ENCODE data around the gene VMA21.

VMA21 gene, protein sequence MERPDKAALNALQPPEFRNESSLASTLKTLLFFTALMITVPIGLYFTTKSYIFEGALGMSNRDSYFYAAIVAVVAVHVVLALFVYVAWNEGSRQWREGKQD

DNA sequence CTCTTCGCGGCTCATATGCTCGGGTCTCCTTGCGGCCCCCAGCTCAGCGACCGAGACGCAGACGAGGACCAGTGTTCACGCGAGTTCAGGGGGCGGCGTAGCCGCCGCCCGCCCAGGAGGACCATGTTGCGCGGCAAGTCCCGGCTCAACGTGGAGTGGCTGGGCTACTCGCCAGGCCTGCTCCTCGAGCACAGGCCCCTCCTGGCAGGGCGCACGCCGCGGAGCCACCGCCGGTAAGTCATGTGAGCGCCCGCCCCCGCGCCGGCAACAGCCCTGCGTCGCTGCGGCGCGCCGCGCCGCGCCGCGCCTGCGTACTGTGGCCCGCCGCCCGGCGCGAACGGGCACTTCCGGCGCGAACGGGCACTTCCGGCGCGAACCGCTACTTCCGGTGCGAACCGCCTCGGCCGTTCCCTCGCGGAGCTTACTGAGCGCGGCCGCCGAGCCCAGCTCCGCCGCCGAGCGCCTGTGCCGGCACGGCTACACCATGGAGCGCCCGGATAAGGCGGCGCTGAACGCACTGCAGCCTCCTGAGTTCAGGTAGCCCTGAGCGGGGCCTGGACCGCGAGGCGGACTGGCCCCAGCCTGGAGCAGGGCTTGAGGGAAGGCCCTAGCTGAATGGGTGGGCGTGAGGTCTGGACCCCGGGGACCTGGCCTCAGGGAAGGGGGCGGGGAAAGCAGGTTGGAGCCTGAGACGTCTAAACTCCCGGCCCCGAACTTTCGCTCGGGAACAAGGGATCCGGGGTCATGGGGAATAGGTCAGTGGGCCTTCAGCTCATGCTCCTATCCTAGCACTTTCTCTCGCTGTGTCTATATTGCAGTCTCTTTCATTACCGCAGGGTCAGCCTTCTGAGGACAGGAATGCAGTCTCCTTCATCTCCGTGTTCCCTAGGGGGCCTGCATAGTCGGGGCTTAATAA, at the start of gene VMA21:
TSS of gene VMA21 (plus strand) at position 382 of the 916 bp plus-strand sequence. CDS start at position 485, 103 bp downstream.
- DNase-seq: peak; percentile 89

- no peak for DNase-seq
These were observed 37.7 kb upstream of the VMA21 start for GRCh38 chrX:151359341-151359740.

- peak; percentile 44 for DNase-seq
These were observed 36.8 kb upstream of the VMA21 start for GRCh38 chrX:151359931-151360871.

- no peak for DNase-seq
These were observed 33.7 kb upstream of the VMA21 start for GRCh38 chrX:151363316-151363715.

- no peak for DNase-seq
These were observed 31.4 kb upstream of the VMA21 start for GRCh38 chrX:151365579-151365978.

- DNase-seq: peak; percentile 16
These were observed 26.1 kb upstream of the VMA21 start for GRCh38 chrX:151370906-151371305.

- DNase-seq: no peak
These were observed 12.2 kb upstream of the VMA21 start for GRCh38 chrX:151384807-151385206.

DNA sequence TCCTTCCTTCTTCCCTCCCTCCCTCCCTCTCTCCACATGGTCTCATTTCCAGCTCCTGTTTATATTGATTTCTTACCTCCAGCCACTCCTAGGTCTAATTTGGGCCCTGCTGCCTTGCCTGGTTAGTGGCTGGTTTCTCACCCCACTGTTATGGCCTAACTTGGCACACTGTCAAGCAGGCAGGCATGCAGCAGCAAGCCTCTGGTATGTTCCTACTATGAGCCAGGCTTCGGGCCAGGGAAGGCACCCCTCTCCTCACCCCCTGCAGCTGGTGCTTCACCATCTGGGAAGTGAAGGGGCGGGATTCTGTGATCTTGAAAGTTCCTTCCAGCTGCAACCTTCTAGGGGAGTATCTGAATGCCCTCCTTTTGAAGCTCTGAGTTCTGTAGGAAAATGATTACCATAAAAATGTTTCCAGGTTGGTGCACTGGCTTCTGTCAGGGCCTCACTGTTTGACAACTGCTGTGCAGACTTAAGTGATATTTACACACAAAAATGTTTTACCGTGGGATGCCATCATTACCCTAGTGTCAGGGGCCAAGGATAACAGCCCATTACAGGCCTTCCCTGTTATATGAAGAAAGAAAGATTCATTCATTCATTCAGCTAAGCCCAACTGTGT, 10.1 kb upstream of the VMA21 start:
- DNase-seq: no peak

DNA sequence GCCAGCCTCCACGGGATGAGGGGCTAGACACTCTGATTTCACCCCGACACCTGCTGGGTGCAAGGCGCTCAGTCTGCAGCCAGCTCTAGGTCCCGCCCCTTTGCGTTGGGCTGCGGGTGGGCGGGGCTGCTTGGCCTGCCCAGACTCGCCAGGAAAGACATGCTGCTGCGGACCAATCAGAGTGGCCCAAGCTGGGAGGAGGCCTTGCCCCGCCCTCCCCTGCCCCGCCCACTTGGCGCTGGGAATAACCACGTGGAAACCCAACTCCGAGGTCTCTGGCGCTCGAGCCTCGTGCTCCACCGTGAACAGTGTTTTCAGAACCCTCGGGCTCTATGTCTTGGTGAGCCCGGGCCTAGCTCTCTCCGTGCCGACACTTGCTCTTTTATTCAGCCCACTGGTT, 5.3 kb upstream of the VMA21 start:
- DNase-seq: no peak

- DNase-seq: peak; percentile 29
These were observed 3.5 kb upstream of the VMA21 start for GRCh38 chrX:151393514-151393913.

DNA sequence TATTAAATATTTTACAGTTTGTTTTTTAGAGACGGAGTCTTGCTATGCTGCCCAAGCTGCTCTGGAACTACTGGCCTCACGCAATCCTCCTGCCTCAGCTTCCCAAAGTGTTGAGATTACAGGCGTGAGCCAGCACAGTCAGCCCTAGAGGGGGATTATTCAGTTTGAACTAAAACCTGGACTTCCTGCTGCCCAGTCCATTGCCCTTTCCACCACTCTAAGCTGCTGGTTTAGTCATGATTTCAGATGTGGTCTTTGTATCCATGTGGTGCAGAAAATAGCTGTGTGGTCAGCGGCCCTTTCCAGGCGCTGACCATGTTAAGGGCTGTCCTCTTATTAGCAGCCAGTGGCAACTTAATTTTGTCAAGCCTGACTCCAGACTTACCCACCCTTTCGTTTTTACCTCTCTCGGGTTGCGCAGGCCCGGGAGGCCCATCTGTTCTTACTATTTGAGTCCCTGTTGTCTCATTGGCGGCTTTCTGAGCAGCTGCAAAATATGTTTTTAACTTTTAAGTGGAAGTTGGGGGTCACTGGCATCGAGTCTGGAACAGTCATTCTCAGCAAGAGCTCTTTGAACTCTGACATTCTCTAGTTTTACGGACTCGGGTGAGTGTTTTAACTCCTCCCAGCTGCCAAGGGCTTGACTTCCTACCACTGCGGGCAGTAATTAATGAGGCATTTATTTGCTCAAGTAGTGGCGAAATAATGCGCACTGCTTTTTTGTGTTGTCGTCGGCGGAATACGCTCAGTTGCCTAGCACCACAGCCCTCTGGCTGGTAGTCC, 773 bp upstream of the VMA21 start:
- DNase-seq: peak; percentile 61

DNA sequence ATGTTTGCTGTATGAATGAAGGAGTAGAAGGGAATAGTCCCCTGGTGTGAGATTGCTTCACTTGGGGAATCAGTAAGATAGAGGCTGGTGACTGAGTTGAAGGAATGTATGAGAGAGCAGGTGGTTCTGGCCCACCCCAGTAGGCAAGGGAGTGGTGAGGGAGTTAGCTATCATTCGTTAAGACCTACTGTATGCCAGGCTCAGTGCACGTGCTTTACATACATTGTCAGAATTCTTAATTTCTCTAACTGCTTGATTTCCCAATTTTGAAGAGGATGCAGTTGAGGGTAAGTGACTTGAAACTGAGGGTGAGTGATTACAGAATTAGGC, 700 bp downstream of the VMA21 start:
- peak; percentile 3 for DNase-seq

DNA sequence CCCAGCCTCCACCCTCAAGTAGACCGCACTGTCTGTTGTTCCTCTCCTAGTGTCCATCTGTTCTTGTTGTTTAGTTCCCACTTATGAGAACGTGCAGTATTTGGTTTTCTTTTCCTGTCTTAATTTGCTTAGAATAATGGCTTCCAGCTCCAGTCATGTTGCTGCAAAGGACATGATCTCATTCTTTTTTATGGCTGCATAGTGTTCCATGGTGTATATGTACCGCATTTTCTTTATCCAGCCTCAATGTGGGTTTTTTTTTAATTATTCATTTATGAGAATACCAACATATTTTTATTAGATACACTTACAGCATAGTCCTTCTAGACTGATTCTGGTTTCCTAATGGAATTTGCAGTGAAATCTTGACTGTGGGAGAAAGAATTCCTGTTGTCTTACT, 1.3 kb downstream of the VMA21 start:
- DNase-seq: no peak

- no peak for DNase-seq
These were observed 5.8 kb downstream of the VMA21 start for GRCh38 chrX:151402719-151403390.

- no peak for DNase-seq
These were observed 19.6 kb downstream of the VMA21 start for GRCh38 chrX:151416579-151416978.

- DNase-seq: no peak
These were observed 22.8 kb downstream of the VMA21 start for GRCh38 chrX:151419782-151420181.

GRCh38 chrX:151424505-151424904, 27.5 kb downstream of the VMA21 start:
- no peak for DNase-seq

GRCh38 chrX:151448509-151448908, 51.5 kb downstream of the VMA21 start:
- DNase-seq: no peak

DNA sequence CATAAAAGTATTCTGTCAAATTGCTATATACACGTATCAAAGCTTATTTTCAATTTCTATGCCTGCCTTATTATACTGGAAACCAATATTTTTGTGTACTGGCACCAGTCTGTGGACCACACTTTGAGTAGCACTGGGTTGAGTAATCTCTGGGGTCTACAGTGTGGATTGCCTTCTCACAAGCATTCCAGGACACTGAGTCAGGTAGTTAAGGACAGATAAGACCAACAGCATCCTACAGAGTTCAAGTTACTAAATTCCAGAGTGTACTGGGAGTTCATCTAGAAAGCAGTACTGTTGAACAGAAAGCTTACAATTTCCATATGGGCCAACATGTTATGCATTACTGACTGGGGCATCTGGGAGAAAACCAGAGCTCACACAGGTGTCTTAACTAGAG, 61.8 kb downstream of the VMA21 start:
- DNase-seq: no peak
